ENCODE measurements around the gene MYOZ2.
A peak's percentile ranks its signal among the peaks of the same experiment; 100 is the strongest.

MYOZ2 gene

DNA sequence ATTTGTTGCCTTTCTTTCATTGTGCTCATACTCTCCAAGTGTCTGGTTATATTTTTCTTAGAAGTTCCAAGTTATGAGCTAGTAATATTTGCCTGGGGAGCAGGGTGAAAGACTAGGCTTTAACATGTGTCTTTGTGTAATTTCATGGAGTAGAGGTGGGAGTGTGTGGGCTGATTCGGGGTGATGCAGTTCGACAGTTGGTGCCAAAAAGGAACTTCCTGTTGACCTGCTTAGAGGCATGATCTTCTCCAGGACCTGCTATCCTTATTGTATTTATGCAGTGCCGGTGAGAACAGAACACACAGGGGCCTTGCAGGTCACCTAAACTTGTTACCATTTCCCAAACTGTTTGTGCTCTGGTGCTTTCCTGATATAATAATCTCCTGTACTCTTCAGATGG lies 98.1 kb downstream of the MYOZ2 start:
- H3K9me3 Mint-ChIP-seq, result no peaks in the 10 kb centered on the region
- TF ChIP-seq CTCF (IDR thresholded peaks at IDR 0.05; ENCODE audit: unreplicated experiment in 3 of 3), result no peak
- H3K36me3 Mint-ChIP-seq (ENCODE audit: low read depth), result peaks cover 33% of the 10 kb centered on the region
- no peak overlapping the region for H3K4me3 Mint-ChIP-seq
- no peaks in the 10 kb centered on the region for H3K27me3 Mint-ChIP-seq (ENCODE audit: low read depth)
- peak overlapping the region in 1 of 3 experiments; percentile 52 for H3K27ac Mint-ChIP-seq
- no peaks in the 10 kb centered on the region for H3K4me1 Mint-ChIP-seq

GRCh38 chr4:119237201-119237600 lies 101.6 kb downstream of the MYOZ2 start:
- Mint-ChIP-seq H3K4me3 (no peak overlapping the region), H3K27ac (no peak overlapping the region)

More at GRCh38 chr4:119237201-119237600, 101.6 kb downstream of the MYOZ2 start:
- TF ChIP-seq CTCF (IDR thresholded peaks at IDR 0.05; ENCODE audit: unreplicated experiment in 3 of 3), result no peak
- Mint-ChIP-seq H3K36me3 (ENCODE audit: low read depth) (peaks cover 30% of the 10 kb centered on the region), H3K9me3 (no peaks in the 10 kb centered on the region), H3K4me1 (no peaks in the 10 kb centered on the region), H3K27me3 (ENCODE audit: low read depth) (no peaks in the 10 kb centered on the region)

Measured in nephron (organoid).